ENCODE measurements around the gene GPR183. TPM values are rescaled to one million over a fixed set of nuclear protein-coding genes. Genes with fewer than 3 reads are reported as not detected.

GPR183 gene
- total and polyA plus RNA-seq, 10 of the 15 experiments (the other 5 are each of a cell fraction or from before 2014, with no cell fraction given) = 134 to 669 (median 225) TPM

DNA sequence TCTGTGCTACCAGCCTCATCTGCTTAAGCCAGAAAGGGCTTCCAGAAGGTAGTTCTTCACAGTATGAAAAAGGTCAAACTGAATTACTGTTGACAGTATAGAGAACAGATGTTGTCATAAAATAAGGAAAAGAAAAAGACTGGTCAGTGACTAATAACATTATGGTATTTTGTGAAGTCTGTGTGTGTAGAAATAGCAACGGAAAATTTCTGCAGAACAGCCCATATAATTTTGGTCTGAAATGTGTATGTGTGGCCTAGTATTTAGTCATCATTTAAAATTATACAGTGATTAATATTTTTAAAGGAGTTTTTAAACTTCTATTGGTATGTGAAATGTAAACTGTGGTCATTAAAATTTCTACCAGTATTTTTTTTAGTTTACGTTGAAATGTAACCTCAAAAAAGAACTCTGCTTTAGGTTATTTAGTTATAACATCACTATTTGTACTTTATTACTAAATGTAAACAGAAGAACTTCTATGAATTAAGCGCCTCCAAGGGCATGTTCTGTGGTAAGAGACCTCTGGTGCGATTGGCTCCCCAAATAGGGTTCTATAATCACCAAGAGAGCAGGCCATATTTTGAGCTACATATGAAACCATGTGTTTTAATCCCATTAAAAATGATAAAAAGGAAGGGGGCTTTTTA is 3.3 kb upstream of the GPR183 start (continued):
- TF ChIP-seq, protein P1, sequence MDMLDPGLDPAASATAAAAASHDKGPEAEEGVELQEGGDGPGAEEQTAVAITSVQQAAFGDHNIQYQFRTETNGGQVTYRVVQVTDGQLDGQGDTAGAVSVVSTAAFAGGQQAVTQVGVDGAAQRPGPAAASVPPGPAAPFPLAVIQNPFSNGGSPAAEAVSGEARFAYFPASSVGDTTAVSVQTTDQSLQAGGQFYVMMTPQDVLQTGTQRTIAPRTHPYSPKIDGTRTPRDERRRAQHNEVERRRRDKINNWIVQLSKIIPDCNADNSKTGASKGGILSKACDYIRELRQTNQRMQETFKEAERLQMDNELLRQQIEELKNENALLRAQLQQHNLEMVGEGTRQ (IDR thresholded peaks at IDR 0.05; ENCODE audit: borderline replicate concordance, low read depth, low read length) = no peak
- TF ChIP-seq RUNX3 (IDR thresholded peaks at IDR 0.05; ENCODE audit: low read length) (peak; percentile 83), TBL1XR1 (IDR thresholded peaks at IDR 0.05; ENCODE audit: low read depth, low read length) (no peak), MTA2 (IDR thresholded peaks at IDR 0.05; ENCODE audit: low read depth) (peak; percentile 33; the same call in 1 of the 2 replicates), PAX8 (IDR thresholded peaks at IDR 0.05) (no peak), TARDBP (IDR thresholded peaks at IDR 0.05; ENCODE audit: borderline replicate concordance) (no peak), SIX5 (IDR thresholded peaks at IDR 0.05; ENCODE audit: low read depth, low read length, severe bottlenecking) (no peak), TCF3 (IDR thresholded peaks at IDR 0.05; ENCODE audit: borderline replicate concordance, insufficient read depth, low read depth, low read length) (no peak), MYB (IDR thresholded peaks at IDR 0.05; ENCODE audit: borderline replicate concordance, low read depth, low read length) (no peak), HCFC1 (IDR thresholded peaks at IDR 0.05; ENCODE audit: low read length) (no peak), HDAC2 (IDR thresholded peaks at IDR 0.05) (no peak), MTA3 (IDR thresholded peaks at IDR 0.05; ENCODE audit: borderline replicate concordance, low read length) (no peak), BACH1 (IDR thresholded peaks at IDR 0.05; ENCODE audit: borderline replicate concordance) (no peak), IRF4 (IDR thresholded peaks at IDR 0.05; ENCODE audit: low read depth, low read length) (no peak), GATAD2B (conservative IDR thresholded peaks at IDR 0.05; ENCODE audit: low read depth) (no peak), RCOR1 (conservative IDR thresholded peaks at IDR 0.05; ENCODE audit: low read depth, low read length) (no peak)
- TF ChIP-seq, protein P2, sequence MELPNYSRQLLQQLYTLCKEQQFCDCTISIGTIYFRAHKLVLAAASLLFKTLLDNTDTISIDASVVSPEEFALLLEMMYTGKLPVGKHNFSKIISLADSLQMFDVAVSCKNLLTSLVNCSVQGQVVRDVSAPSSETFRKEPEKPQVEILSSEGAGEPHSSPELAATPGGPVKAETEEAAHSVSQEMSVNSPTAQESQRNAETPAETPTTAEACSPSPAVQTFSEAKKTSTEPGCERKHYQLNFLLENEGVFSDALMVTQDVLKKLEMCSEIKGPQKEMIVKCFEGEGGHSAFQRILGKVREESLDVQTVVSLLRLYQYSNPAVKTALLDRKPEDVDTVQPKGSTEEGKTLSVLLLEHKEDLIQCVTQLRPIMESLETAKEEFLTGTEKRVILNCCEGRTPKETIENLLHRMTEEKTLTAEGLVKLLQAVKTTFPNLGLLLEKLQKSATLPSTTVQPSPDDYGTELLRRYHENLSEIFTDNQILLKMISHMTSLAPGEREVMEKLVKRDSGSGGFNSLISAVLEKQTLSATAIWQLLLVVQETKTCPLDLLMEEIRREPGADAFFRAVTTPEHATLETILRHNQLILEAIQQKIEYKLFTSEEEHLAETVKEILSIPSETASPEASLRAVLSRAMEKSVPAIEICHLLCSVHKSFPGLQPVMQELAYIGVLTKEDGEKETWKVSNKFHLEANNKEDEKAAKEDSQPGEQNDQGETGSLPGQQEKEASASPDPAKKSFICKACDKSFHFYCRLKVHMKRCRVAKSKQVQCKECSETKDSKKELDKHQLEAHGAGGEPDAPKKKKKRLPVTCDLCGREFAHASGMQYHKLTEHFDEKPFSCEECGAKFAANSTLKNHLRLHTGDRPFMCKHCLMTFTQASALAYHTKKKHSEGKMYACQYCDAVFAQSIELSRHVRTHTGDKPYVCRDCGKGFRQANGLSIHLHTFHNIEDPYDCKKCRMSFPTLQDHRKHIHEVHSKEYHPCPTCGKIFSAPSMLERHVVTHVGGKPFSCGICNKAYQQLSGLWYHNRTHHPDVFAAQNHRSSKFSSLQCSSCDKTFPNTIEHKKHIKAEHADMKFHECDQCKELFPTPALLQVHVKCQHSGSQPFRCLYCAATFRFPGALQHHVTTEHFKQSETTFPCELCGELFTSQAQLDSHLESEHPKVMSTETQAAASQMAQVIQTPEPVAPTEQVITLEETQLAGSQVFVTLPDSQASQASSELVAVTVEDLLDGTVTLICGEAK (IDR thresholded peaks at IDR 0.05; ENCODE audit: borderline replicate concordance) = no peak
- TF ChIP-seq, protein P3, sequence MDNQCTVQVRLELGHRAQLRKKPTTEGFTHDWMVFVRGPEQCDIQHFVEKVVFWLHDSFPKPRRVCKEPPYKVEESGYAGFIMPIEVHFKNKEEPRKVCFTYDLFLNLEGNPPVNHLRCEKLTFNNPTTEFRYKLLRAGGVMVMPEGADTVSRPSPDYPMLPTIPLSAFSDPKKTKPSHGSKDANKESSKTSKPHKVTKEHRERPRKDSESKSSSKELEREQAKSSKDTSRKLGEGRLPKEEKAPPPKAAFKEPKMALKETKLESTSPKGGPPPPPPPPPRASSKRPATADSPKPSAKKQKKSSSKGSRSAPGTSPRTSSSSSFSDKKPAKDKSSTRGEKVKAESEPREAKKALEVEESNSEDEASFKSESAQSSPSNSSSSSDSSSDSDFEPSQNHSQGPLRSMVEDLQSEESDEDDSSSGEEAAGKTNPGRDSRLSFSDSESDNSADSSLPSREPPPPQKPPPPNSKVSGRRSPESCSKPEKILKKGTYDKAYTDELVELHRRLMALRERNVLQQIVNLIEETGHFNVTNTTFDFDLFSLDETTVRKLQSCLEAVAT (IDR thresholded peaks at IDR 0.05) = no peak
- TF ChIP-seq, protein P4, sequence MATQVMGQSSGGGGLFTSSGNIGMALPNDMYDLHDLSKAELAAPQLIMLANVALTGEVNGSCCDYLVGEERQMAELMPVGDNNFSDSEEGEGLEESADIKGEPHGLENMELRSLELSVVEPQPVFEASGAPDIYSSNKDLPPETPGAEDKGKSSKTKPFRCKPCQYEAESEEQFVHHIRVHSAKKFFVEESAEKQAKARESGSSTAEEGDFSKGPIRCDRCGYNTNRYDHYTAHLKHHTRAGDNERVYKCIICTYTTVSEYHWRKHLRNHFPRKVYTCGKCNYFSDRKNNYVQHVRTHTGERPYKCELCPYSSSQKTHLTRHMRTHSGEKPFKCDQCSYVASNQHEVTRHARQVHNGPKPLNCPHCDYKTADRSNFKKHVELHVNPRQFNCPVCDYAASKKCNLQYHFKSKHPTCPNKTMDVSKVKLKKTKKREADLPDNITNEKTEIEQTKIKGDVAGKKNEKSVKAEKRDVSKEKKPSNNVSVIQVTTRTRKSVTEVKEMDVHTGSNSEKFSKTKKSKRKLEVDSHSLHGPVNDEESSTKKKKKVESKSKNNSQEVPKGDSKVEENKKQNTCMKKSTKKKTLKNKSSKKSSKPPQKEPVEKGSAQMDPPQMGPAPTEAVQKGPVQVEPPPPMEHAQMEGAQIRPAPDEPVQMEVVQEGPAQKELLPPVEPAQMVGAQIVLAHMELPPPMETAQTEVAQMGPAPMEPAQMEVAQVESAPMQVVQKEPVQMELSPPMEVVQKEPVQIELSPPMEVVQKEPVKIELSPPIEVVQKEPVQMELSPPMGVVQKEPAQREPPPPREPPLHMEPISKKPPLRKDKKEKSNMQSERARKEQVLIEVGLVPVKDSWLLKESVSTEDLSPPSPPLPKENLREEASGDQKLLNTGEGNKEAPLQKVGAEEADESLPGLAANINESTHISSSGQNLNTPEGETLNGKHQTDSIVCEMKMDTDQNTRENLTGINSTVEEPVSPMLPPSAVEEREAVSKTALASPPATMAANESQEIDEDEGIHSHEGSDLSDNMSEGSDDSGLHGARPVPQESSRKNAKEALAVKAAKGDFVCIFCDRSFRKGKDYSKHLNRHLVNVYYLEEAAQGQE (IDR thresholded peaks at IDR 0.05; ENCODE audit: low read depth, low read length) = no peak

Measured in GM12878 (cell line).